MG63 (cell line): Measurements from ENCODE around the gene ST3GAL4. TPM values are rescaled to one million over a fixed set of nuclear protein-coding genes. Genes with fewer than 3 reads are reported as not detected.

Experiments
- DNase-seq: peaks from one replicate; pipeline ENCODE4 v3.0.0-alpha.2; 2020
- H3K27me3 ChIP-seq: fragments of 250-450 bp; sonication (Bioruptor Pico); 2 replicates; pipeline ENCODE4 v1.5.1; 2020; ENCODE audit warnings: mild to moderate bottlenecking, moderate library complexity
- H3K36me3 ChIP-seq: fragments of 250-450 bp; sonication (Bioruptor Pico); 2 replicates; pipeline ENCODE4 v1.5.1; 2020; ENCODE audit warnings: mild to moderate bottlenecking, moderate library complexity
- H3K4me3 ChIP-seq: fragments of 250-450 bp; sonication (Bioruptor Pico); 2 replicates; pipeline ENCODE4 v1.5.1; 2020; ENCODE audit warnings: mild to moderate bottlenecking, moderate library complexity
- H3K9me3 ChIP-seq: fragments of 250-450 bp; sonication (Bioruptor Pico); 2 replicates; pipeline ENCODE4 v1.5.1; 2020; ENCODE audit warnings: mild to moderate bottlenecking, moderate library complexity
- total RNA-seq: library from RNA; depleted of rRNA; stranded (reverse); fragments of >200 nt; shearing (Covaris generic); gene quantifications from 2 replicates; pipeline ENCODE4 v1.2.3, GENCODE V29; 2014; ENCODE audit warnings: low replicate concordance

Gene ST3GAL4
- total RNA-seq, 1 experiment from 2014 or later: 57.9 TPM

GRCh38 chr11:126327281-126328000 is 28.0 kb upstream of the ST3GAL4 start:
- Histone ChIP-seq H3K27me3 (no peaks in the 10 kb centered on the region), H3K9me3 (no peaks in the 10 kb centered on the region), H3K4me3 (no peak overlapping the region), H3K36me3 (peaks cover 2% of the 10 kb centered on the region; the same call in 1 of the 2 replicates)
- DNase-seq: no peak

GRCh38 chr11:126328001-126328390 is 27.5 kb upstream of the ST3GAL4 start:
- H3K9me3 ChIP-seq: no peaks in the 10 kb centered on the region
- H3K27me3 ChIP-seq: no peaks in the 10 kb centered on the region
- peaks cover 2% of the 10 kb centered on the region; the same call in 1 of the 2 replicates for H3K36me3 ChIP-seq
- DNase-seq: no peak
- no peak overlapping the region for H3K4me3 ChIP-seq

GRCh38 chr11:126328444-126328843 is 27.0 kb upstream of the ST3GAL4 start:
- DNase-seq: no peak
- Histone ChIP-seq H3K9me3 (no peaks in the 10 kb centered on the region), H3K27me3 (no peaks in the 10 kb centered on the region), H3K4me3 (no peak overlapping the region), H3K36me3 (peaks cover 2% of the 10 kb centered on the region; the same call in 1 of the 2 replicates)

GRCh38 chr11:126328938-126329643 is 26.4 kb upstream of the ST3GAL4 start:
- no peaks in the 10 kb centered on the region for H3K27me3 ChIP-seq
- H3K9me3 ChIP-seq: no peaks in the 10 kb centered on the region
- no peak overlapping the region for H3K4me3 ChIP-seq
- no peak for DNase-seq
- H3K36me3 ChIP-seq: peaks cover 4% of the 10 kb centered on the region; the same call in 1 of the 2 replicates

- no peak for DNase-seq
- H3K27me3 ChIP-seq: no peaks in the 10 kb centered on the region
- no peak overlapping the region for H3K4me3 ChIP-seq
- peaks cover 4% of the 10 kb centered on the region; the same call in 1 of the 2 replicates for H3K36me3 ChIP-seq
- H3K9me3 ChIP-seq: no peaks in the 10 kb centered on the region
These were observed 25.8 kb upstream of the ST3GAL4 start for GRCh38 chr11:126329644-126330211.

GRCh38 chr11:126331286-126331685 is 24.2 kb upstream of the ST3GAL4 start:
- peaks cover 4% of the 10 kb centered on the region for H3K36me3 ChIP-seq
- no peak overlapping the region for H3K4me3 ChIP-seq
- DNase-seq: no peak
- no peaks in the 10 kb centered on the region for H3K9me3 ChIP-seq
- no peaks in the 10 kb centered on the region for H3K27me3 ChIP-seq

GRCh38 chr11:126332221-126332711 is 23.2 kb upstream of the ST3GAL4 start:
- Histone ChIP-seq H3K9me3 (no peaks in the 10 kb centered on the region), H3K27me3 (no peaks in the 10 kb centered on the region), H3K4me3 (no peak overlapping the region), H3K36me3 (peaks cover 4% of the 10 kb centered on the region)
- peak; percentile 95 for DNase-seq

- Histone ChIP-seq H3K27me3 (no peaks in the 10 kb centered on the region), H3K9me3 (no peaks in the 10 kb centered on the region), H3K4me3 (no peak overlapping the region), H3K36me3 (peaks cover 4% of the 10 kb centered on the region)
- DNase-seq: peak; percentile 64
These were observed 22.3 kb upstream of the ST3GAL4 start for GRCh38 chr11:126333142-126333541.

GRCh38 chr11:126334659-126335462 is 20.6 kb upstream of the ST3GAL4 start:
- H3K27me3 ChIP-seq: no peaks in the 10 kb centered on the region
- H3K4me3 ChIP-seq: no peak overlapping the region
- no peaks in the 10 kb centered on the region for H3K9me3 ChIP-seq
- DNase-seq: no peak
- peaks cover 4% of the 10 kb centered on the region for H3K36me3 ChIP-seq

GRCh38 chr11:126335463-126335760 is 20.1 kb upstream of the ST3GAL4 start:
- H3K9me3 ChIP-seq: no peaks in the 10 kb centered on the region
- H3K4me3 ChIP-seq: no peak overlapping the region
- H3K36me3 ChIP-seq: peaks cover 6% of the 10 kb centered on the region
- no peak for DNase-seq
- no peaks in the 10 kb centered on the region for H3K27me3 ChIP-seq

- Histone ChIP-seq H3K27me3 (no peaks in the 10 kb centered on the region), H3K36me3 (peaks cover 10% of the 10 kb centered on the region), H3K4me3 (no peak overlapping the region), H3K9me3 (no peaks in the 10 kb centered on the region)
- DNase-seq: no peak
These were observed 19.3 kb upstream of the ST3GAL4 start for GRCh38 chr11:126336138-126336541.

GRCh38 chr11:126336671-126337101 is 18.8 kb upstream of the ST3GAL4 start:
- no peak for DNase-seq
- no peaks in the 10 kb centered on the region for H3K27me3 ChIP-seq
- no peak overlapping the region for H3K4me3 ChIP-seq
- H3K9me3 ChIP-seq: no peaks in the 10 kb centered on the region
- peaks cover 13% of the 10 kb centered on the region for H3K36me3 ChIP-seq

- Histone ChIP-seq H3K36me3 (peaks cover 13% of the 10 kb centered on the region), H3K9me3 (no peaks in the 10 kb centered on the region), H3K27me3 (no peaks in the 10 kb centered on the region), H3K4me3 (no peak overlapping the region)
- no peak for DNase-seq
These were observed 18.4 kb upstream of the ST3GAL4 start for GRCh38 chr11:126337126-126337473.

- no peak for DNase-seq
- no peaks in the 10 kb centered on the region for H3K27me3 ChIP-seq
- peaks cover 17% of the 10 kb centered on the region for H3K36me3 ChIP-seq
- no peaks in the 10 kb centered on the region for H3K9me3 ChIP-seq
- H3K4me3 ChIP-seq: no peak overlapping the region
These were observed 17.8 kb upstream of the ST3GAL4 start for GRCh38 chr11:126337474-126338241.

GRCh38 chr11:126338346-126339055 is 17.0 kb upstream of the ST3GAL4 start:
- Histone ChIP-seq H3K36me3 (peaks cover 17% of the 10 kb centered on the region), H3K4me3 (no peak overlapping the region), H3K27me3 (no peaks in the 10 kb centered on the region), H3K9me3 (no peaks in the 10 kb centered on the region)
- no peak for DNase-seq
